IPS DF 4.7 (cell line): ENCODE results near the gene PLA2G3.
"Not testable (repeated sequence)": the region's sequence is repeated elsewhere in the genome, so short reads cannot be mapped to it uniquely, and the experiment has no call there.

Source experiments
- DNase-seq: peaks from one replicate; pipeline ENCODE4 v3.0.0-alpha.2; 2013; ENCODE audit warnings: low spot score; ENCODE audit errors: extremely low read depth

The PLA2G3 gene

GRCh38 chr22:31100762-31101525 lies 39.4 kb downstream of the PLA2G3 start:
- DNase-seq: no peak

DNA sequence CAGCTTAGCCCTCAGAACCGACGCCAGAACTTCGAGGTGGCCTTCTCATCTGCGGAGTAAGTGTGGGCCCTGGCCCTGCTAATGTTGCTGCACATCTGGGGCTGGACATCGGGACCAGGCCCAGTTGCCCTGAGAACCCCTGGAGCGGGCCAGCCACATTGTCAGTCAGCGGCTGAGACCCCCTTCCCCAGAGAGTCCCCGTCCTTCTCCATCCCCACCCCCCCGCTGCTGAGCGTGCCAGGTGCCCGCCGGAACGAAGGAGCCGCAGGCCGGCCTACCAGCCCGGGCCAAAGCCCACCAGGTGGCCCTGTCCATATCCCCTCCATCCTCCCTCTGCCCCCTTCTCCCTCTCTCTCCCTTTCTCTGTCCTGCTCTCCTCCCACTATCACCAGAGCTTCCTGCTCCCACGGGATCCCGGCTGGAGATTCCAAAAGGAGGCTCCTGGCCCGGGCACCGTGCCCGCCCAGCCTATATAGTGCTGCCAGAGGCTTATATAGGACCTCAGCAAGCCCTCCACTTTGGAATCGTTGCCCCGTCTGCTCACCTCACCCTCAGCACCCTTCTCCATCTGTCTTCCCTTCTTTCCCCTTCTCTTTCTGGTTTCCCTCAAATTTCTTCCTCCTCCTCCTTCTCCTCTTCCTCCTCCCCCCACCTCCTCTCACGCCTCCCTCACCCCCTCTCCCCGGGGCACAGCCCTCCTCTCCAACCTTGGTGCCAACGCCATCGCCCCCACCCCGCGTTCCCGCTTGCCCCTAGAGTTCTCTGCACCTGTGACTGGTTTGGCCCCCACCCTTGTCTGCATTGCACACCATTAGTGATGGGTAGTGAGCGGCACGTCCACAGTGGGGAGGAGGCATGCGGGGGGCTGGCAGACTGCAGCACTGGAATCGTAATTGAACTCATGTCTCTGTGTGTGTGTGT lies 40.2 kb downstream of the PLA2G3 start:
- no peak for DNase-seq

DNA sequence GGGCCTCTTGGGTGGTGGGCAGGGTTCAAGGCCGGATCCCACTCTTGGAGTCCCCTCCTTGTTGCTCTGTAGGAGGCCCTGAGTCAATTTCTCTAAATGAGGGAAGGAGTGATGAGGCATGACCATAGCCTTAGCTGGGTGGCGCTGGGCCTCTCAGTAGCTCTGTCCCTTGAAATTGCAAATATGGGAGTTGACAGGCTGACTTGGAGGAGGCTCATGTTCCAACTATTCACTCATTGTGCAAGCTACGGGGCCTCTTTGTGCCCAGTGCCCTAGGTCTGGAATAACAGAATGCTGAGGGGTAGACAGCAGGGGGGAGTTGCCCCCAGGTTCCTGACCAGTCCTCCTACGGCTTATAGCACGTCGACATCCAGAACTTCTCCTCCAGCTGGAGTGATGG lies 40.9 kb downstream of the PLA2G3 start:
- DNase-seq: no peak

DNA sequence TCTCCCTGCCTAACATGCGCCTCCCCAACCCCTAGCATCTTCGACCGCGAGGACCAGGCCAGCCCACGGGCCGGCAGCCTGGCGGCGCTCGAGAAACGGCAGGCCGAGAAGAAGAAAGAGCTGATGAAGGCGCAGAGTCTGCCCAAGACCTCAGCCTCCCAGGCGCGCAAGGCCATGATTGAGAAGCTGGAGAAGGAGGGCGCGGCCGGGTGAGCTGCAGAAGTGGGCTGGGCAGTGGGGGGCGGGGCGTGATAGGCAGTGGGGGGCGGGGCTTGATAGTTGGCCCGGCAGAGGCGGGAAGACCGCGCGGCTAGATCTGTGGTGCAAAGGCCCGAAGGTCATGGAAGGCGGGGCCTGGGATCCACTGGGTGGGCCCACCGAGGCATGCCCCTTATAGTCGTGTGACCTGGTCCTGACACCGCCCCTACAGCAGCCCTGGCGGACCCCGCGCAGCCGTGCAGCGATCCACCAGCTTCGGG lies 41.6 kb downstream of the PLA2G3 start:
- DNase-seq: no peak

DNA sequence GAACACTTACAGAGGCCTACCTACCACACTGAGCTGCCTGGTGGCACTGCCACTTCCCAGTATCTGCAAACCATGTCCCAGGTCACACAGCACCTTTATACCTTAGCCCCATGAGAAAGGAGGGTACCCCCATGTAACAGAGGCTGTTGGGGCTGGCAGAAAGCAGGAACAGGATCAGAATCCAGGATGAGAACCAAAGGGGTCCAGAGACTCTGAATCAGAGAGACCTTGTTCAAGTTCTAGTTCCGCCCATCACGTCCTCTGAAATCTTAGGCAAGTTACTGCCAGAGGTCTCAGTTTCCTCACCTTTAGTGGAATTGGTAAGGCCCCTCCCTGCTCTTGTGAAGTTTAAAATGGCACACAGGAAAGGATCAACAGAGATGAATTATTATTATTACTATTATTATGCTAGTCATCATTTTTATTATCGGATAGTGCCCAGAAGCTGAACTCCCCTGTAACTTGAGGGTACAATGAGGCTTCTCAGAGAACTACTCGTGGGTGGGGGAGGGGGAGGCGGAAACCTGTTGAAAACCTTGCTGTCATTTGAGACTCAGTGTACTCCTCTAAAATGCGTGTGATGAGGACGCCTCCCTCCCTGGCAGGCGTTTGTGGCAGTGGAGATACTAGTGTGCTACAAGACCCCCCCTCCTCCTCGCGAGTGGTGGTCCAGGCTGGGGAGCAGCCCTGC lies 42.2 kb downstream of the PLA2G3 start:
- DNase-seq: no peak

DNA sequence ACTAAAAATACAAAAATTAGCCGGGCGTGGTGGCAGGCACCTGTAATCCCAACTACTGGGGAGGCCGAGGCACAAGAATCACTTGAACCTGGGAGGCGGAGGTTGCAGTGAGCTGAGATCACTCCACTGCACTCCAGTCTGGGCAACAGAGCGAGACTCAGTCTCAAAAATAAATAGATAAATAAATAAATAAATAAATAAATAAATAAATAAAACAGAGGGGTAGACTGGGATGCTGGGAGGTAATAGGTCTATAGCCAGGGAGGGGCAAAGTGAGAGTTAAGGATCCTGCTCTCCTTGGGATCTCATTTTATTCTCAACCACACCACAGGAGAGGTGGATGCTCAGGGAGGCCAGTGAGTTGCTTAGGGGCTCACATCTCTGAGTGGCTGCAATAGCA lies 42.8 kb downstream of the PLA2G3 start:
- DNase-seq: not testable (repeated sequence)

GRCh38 chr22:31096657-31097279 lies 43.5 kb downstream of the PLA2G3 start:
- DNase-seq: no peak

DNA sequence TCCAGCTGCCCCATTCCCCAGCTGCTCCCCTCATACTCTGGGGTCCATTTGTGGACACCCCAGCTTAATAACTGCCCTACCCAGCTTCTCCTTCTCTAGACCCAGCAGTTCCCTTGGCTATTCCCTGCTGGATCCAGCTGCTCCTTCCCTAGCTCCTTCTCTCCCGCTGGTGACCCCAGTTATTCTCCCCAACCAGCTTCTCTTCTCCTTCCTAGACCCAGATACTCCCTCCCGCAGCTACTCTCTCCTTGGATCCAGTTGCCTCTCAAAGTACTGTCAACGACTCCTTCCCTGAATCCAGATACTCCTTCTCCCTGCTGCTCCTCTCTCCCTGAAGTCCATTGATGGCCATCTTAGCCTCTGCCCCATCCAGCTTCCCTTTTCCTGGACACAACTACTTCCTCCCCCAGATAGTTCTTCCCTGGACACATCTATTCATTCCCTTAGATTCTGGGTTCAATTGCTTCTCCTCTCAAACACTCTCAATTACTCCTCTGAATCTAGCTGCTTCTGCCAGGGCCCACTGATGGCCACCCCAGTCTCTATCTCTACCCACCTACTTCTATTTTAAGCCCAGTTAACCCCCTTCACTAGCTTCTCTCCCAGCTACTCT lies 44.6 kb downstream of the PLA2G3 start:
- no peak for DNase-seq

DNA sequence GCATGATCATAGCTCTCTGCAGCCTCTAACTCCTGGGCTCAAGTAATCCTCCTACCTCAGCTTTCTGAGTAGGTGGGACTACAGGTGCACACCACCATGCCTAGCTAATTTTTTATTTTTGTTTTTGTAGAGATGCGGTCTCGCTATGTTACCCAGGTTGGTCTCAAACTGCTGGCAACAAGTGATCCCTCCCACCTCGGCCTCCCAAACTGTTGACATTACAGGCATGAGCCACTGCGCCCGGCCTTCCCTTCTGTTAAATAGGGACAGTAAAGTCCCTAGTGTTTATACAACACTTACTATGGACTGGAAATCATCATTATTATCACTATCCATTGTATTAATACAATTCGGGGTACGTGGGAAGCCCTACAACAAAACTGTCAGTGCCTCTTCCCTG lies 45.6 kb downstream of the PLA2G3 start:
- DNase-seq: no peak

DNA sequence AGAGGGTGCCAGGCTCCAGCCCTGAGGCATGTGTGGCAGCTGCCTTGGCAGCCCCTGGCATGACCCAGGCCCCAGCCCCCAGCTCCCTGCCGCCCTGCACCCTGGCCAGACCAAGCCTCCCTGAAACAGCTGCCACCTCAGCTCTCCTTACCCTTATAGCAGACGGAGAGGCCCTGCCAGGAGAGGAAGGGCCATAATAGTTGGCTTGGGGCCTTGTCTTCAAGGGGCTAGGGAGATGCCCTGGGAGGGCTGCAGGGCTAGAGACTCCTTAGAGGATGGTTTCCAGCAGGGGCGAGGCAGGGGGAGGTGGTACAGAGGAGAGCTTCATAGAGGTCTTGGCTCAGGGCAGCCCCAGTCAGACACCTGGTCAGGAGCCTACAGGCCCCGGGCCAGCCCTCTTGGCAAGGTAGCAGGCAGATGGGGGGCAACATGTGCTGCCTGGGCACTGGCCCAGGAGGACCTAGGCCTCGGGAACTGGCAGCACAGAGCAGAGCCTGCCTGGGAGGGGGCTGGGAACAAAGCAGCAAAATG lies 46.2 kb downstream of the PLA2G3 start:
- DNase-seq: no peak

DNA sequence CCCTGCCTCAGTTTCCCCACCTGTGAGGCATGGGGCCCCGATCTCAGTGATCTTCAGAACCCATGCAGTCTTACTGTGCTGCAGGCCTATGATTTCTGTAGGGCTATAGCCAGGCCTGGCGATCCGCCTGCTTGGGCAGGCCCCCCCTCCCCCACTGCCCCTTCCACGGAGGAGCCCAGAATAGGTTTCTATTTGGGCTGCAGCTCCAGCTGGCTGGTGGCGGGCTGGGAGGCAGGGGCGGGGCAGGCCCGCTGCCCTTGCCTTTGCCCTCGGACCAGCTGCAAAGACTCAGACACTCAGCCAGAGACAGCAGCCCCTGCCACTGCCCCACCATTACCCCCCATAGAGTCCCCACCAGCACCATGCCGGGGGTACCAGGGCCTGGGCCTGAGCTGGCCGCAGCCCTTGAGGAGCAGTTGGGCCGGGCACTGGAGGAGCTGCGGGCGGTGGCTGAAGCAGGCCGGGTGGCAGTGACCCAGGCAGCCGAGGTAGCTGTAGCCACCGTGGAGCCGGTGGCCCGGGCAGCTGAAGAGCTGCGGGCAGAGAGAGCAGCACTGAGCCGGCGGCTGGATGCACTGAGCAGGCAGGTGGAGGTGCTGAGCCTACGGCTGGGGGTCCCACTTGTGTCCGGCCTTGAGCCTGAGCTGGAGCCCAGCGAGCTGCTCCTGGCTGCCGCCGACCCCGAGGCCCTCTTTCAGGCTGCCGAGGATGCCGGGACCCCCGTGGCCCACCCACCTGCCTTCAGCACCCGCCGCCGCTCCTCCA lies 47.0 kb downstream of the PLA2G3 start:
- no peak for DNase-seq

DNA sequence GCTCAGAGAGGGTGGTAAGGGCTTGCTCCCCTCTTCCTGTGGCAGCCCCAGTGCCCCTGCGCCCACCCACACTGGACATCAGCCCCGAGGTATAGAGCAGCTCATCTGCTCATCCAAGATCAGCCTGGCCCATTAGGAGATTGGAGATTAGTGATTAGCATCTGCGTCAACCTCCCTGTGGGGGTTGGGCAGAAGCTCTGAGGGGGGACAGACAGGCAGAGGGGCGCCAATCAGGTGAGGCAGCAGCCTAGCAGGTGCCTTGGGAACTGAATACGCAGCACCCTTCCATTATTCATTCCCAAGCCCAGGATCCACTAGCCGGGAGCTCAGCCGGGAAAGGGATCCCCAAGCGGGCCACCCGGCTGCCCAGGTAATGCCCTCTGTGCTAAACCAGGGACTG lies 48.1 kb downstream of the PLA2G3 start:
- DNase-seq: no peak

GRCh38 chr22:31091106-31091975 lies 49.0 kb downstream of the PLA2G3 start:
- DNase-seq: no peak

DNA sequence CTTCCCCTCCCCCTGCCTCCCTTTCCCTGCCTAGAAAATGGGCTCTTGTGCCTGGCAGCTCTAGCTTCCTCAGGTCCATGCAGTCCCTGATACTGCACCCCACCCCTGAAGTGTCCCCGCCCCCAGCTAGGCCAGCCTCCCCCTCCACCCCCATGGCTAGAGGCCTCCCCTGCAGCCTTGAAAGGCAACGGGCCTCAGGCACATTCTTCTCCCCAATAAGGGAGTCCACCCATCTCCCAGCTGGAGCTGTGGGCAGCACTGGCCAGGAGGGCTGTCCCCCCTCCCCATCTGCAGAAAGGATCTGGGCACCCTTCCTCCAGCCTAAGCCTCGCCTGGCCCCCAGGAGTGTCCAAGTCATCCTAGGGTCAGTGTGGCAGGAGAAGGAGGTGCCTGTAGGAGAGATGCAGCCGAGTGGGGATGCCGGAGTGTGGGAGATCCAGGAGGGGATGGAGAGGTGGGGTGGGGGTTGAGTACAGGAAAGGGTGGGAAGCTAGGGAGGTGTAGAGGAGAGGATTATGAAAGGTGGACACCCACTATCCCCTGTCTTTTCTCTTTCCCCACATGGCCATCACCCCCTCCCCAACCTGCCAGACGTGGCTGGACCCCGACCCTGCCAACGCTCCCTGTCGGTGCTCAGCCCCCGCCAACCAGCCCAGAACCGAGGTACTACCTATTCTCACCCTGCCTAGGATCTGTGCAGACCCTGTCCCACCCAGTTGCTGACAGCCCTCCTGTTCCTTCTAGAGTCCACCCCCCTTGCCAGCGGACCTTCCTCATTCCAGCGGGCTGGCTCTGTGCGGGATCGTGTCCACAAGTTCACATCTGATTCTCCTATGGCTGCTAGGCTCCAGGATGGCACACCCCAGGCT lies 49.9 kb downstream of the PLA2G3 start:
- no peak for DNase-seq

DNA sequence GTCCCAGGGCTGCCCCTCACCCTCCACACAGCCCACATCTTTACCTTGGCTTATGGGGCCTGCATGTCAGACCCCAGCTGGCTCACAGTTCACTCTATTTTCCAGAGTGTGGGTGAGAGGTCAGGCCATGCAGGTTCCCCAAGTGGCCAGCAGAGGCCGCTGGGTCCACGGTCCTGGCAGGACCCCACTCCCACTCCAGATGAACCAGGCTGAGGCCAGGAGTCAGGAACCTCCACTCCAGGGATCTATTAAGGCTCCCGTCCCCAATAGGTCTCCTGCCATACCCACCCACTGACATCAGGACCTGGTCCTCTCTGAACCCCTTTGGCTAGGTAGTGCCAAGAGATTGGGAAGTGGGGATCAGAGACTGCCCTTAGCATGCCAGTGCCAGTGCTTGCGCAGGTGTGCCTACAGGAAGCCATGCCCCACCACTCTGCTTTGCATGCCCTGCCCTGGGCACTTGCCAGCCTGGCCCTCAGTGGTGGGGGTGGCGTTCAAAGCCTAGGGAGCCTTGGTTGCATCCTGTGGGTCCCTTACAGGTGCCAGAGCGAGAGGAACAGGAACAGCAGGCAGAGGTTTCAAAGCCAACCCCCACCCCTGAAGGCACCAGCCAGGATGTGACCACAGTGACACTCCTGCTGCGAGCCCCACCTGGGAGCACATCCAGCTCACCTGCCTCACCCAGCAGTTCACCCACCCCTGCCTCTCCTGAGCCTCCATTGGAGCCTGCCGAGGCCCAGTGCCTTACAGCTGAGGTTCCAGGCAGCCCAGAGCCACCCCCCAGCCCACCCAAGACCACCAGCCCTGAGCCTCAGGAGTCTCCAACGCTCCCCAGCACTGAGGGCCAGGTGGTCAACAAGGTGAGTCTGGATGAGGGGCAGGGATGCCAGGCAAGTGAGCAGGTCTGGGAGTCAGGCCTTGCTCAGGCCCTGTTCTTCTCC lies 50.9 kb downstream of the PLA2G3 start:
- DNase-seq: no peak

- DNase-seq: no peak
Measured at GRCh38 chr22:31088233-31088986, 51.9 kb downstream of the PLA2G3 start.
